GM18870 (cell line): ENCODE results near the gene DPYSL3.
"Not testable (repeated sequence)": the region's sequence is repeated elsewhere in the genome, so short reads cannot be mapped to it uniquely, and the experiment has no call there.

Source experiments
- ATAC-seq: cut with Tn5 transposase; IDR thresholded peaks from one replicate; pipeline ENCODE4 v1.9.1; 2021; ENCODE audit warnings: moderate library complexity; ENCODE audit not compliant: unreplicated experiment

The DPYSL3 gene

DNA sequence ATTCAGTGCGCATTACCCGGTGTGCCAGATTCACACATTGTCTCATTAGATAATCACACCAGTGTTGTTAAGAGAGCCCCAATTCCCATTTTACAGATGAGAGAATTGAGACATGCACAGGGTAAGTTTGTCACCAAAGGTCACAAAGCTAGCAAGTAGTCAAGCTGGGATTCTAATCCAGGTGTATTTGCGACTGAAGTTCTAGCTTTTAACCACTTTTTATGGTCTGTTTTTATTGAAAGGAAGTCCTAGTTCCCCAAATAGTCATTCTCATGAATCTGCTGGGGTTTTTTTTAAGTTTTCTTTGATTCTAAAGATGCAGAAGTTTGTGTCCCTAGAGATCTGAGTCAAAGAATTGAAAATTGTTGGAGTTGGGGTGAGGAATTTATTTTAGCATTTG, 136.5 kb downstream of the DPYSL3 start:
- no peak for ATAC-seq

- no peak for ATAC-seq
These were observed 137.7 kb downstream of the DPYSL3 start for GRCh38 chr5:147372191-147372590.

- no peak for ATAC-seq
These were observed 138.6 kb downstream of the DPYSL3 start for GRCh38 chr5:147371290-147371689.

GRCh38 chr5:147369742-147370374, 140.0 kb downstream of the DPYSL3 start:
- ATAC-seq, result no peak

DNA sequence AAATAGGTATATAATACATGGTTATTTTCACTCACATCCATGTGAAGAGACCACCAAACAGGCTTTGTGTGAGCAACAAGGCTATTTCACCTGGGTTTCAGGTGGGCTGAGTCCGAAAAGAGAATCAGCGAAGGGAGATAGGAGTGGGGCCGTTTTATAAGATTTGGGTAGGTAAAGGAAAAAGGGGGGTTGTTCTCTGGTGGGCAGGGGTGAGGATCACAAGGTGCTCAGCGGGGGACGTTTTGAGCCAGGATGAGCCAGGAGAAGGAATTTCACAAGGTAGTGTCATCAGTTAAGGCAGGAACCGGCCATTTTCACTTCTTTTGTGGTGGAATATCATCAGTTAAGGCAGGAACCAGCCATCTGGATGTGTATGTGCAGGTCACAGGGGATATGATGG, 142.5 kb downstream of the DPYSL3 start:
- not testable (repeated sequence) for ATAC-seq

DNA sequence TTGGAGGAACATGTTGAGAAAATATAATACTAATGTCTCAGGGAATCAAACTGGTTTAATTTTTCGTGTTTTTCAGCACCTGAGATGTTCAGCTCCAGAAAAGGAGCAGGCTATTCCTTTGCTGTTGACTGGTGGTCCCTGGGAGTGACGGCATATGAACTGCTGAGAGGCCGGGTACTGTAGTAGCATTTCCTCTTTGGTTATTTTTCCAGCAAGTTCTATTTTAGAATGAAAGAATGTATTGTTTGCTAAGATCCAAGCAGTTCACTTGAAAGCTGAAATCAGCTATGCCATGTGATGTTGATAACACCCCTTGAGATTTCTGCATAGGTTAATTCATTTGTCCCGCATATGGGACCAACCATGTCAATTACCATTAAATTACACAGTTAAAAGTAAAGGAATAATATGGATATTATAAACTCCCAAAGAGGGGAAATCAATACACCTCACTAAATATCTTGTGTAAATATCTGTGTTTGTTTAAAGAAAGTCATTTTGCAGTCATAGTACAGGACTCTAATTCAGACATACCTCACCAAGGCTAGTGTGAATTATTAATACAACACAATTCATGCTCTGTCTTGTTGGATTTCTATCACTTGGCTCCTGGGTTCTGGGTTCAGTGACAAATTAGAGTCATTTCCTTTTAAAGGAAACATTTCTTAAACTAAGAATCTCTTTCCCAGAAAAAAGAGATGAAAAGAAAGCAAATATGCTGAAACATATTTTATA, 148.3 kb downstream of the DPYSL3 start:
- ATAC-seq, result no peak

- ATAC-seq, result no peak
These were observed 149.1 kb downstream of the DPYSL3 start for GRCh38 chr5:147360816-147361215.

- ATAC-seq, result no peak
These were observed 150.3 kb downstream of the DPYSL3 start for GRCh38 chr5:147359581-147359980.

DNA sequence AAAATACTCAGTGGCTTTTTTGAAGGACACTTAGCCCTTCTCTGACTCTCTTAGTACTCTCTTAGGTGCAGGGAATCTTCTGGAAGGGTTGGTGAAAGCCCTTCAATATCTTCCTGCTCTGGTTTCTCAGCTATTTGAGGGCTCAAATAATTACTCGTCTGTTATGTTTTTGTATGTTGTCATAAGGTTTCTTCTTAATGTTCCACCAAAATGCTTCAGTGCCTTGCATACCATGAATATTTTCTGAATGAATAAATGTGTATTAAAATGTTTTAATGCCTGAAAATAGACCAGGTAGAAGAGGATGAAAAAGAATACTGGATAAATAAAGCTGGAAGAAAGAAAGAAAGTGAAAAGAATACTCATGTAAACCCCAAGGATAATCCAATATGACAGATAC, 150.8 kb downstream of the DPYSL3 start:
- ATAC-seq, result no peak

DNA sequence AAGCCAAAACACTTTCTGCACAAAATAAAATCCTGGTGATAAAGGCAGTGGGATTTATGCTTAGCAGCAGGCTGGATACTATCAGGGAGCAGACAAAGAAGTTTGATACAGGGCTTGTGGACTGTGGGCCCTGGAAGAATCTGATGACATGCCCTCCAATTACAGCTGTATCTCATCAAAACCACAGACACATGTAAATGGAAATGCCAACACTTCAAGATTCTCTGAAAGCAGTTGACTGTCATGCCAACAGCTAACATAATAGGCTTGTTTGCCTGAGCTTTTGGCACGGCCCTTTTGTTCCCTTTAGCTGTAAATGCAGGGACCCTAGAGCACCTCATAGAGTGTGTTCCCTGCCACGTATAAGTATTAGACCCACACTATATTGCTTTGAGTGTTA, 160.6 kb downstream of the DPYSL3 start:
- no peak for ATAC-seq

DNA sequence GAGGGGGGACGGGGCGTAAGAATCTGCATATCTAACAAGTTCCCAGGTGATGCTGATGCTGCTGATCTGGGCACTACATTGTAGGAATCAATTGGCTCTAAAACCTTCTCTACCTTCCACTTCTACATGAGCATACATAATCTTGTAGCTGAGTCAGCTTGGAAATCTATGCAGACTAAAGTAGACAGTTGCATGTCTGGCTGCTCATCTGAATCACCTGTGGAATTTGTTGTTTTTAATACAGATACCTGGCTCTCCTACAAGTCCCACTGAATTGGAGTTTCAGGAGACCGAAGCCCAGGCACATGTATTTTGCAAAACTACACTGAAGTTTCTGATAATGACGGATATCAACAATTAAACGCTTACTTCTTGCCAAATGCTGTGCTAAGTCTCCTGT, 161.4 kb downstream of the DPYSL3 start:
- ATAC-seq, result no peak

DNA sequence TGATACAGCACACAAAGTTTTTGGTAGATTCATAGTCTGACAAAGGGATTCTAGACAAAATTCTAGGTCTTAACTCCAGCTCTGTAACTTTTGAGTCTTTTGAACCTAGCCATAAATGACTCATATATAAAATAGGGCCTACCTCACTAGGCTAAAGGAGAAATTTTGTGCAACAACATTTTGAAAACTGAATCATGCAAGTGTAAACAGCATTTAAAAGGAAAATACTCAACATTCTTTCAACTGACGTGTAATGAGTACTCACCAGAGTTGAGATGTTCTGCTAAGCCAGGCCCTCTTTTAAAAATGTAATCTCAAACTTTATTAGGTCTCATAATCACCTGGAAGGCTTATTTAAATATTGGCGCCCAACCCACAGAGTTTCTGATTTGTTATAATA, 161.8 kb downstream of the DPYSL3 start:
- no peak for ATAC-seq

- no peak for ATAC-seq
These were observed 163.8 kb downstream of the DPYSL3 start for GRCh38 chr5:147346006-147346561.

- ATAC-seq, result no peak
These were observed 165.0 kb downstream of the DPYSL3 start for GRCh38 chr5:147344861-147345260.

- ATAC-seq, result no peak
These were observed 168.5 kb downstream of the DPYSL3 start for GRCh38 chr5:147341345-147341744.

- no peak for ATAC-seq
These were observed 168.9 kb downstream of the DPYSL3 start for GRCh38 chr5:147340941-147341340.
